HG02798 (cell line): ENCODE data around the gene SYT5.
"Not testable (repeated sequence)": the region's sequence is repeated elsewhere in the genome, so short reads cannot be mapped to it uniquely, and the experiment has no call there.

ENCODE experiments used
- ATAC-seq: cut with Tn5 transposase; IDR thresholded peaks from one replicate; pipeline ENCODE4 v1.9.1; 2021; ENCODE audit warnings: mild to moderate bottlenecking; ENCODE audit not compliant: unreplicated experiment, poor library complexity

The SYT5 gene

DNA sequence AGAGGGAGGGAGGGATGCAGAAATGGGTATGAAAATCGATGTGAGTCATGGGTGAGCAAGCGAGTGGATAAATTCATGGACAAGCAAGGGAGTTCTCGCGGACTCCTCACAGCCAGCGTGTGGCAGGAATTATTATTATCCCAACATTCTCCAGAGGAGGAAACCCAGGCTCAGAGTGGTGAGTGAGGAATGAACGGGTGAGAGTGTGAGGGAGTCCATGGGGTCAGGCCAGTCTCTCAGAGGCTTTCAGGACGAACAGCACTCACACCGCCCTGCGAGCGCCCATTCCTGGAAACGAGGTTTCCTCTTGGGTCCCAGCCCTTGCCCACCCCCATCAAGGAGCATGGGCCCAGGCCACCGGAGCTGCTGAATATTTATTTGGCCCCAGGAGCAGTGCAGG, 7.3 kb downstream of the SYT5 start:
- no peak for ATAC-seq

GRCh38 chr19:55172318-55172717, 7.8 kb downstream of the SYT5 start:
- not testable (repeated sequence) for ATAC-seq

DNA sequence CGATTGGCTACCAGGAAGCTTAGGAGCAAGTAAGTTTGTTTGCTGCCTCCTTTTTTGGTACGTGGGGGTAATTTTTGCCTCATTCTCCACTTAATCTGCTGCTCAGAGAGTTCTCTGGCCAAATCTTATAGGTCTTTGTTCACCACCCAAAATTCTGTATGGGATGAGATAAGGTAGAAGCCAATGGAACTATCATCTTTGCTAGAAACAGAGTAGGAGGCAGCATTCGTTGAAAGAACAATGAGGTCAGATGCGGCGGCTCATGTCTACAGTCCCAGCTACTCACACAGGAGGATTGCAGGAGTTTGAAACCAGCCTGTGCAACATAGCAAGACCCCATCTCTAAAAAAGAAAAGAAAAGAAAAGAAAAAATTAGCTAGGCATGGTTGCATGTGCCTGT, 8.6 kb downstream of the SYT5 start:
- ATAC-seq = no peak

- ATAC-seq = no peak
Observed at GRCh38 chr19:55169136-55169535, 11.0 kb downstream of the SYT5 start.

DNA sequence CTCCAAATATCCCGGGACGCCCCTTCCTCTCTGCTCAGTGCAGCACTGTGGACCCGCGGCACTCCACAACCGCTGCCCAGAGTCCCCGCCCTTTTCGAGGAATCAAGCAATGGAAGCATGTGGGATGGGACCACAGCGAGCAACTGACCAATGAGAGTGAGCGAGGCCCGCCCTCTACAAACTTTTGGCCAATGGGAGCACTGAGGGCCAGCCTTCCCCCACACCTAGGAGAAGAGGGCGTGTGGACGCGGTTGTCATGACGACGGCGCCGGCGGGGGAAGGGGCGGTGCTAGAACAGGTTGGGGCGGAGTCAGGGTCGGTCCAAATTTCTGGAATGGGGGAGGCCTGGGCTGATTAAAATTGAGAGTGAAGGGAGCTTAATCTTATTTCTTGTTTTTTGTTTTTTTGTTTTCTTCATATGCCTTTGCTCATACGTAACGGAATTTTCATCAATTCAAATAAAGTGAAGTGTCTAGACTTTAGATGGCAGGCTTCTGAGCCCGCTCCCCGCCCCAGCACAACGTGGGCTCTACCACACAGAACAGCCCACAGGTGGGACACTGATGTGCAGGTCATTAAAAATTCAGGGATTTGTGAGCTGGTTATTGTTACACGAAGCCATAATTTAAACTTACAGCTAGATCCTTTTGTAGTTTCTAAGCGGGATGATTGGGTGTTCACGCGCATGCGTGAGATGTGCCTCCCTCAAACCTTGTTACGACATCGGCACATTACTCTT, 13.4 kb downstream of the SYT5 start, which contains the start of gene DNAAF3:
TSS of gene DNAAF3 (minus strand) at position 84 of the 739 bp plus-strand sequence. CDS start 200 bp downstream, outside the sequence.
- peak; percentile 61 for ATAC-seq

GRCh38 chr19:55165952-55166529, 14.0 kb downstream of the SYT5 start:
- peak; percentile 9 for ATAC-seq

DNA sequence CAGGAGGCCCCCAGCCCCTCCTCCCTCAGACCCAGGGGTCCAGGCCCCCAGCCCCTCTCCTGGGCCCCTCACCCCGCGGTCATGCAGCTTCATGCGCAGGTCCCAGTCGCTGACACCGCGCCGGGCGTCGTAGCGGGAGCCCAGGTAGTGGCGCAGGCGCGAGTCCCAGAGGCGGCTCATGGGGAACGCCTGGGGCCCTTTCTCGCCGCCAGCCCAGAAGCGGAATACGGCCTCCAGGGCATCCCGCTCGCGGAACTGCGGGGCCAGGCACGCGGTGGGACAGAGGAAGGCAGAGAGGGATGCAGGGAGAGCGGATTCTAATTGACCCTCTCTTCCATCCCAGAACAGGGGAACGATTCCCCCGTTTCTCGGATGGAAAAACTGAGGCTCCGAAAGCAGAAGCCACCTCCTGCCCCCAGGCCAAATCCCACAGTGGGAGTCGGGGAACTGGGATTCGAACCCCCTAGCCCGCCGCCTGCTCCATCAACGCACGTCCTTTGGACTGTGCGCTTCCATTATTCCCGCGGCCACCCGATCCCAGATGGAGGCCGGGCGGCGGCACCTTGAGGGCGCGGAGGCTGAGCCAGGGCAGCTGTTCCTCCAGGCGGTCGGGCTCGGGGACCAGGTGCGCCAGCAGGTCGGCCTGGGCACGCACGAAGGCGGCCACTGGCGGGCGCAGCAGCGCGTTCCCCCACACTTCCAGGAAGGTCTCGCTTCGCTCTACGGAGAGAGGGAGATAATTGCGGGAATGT, 18.3 kb downstream of the SYT5 start:
- ATAC-seq = no peak

DNA sequence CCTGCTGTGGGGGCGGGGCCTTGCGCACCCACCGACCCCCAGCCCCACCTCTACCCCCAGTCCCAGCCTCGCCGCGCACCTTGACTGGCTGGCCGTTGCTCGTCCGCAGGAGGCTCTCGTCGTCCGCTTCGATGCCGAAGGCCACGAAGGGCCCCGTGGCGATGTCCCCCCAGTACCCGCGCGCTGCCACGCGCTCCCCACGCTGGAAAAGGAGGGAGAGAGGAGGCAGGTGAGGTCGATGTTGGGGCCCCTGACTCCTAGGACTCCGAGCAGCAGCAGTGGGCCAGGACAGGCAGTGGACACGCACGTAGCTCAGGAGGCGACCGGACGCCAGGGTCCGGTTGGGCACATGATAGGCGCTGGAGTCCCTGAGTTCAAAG, 19.1 kb downstream of the SYT5 start:
- ATAC-seq = no peak

- peak; percentile 71 for ATAC-seq
Observed at GRCh38 chr19:55160128-55160985, 19.7 kb downstream of the SYT5 start.

- ATAC-seq = no peak
Observed at GRCh38 chr19:55158848-55159749, 21.0 kb downstream of the SYT5 start.

GRCh38 chr19:55158423-55158822, 21.7 kb downstream of the SYT5 start:
- ATAC-seq = no peak

GRCh38 chr19:55157064-55157908, 22.8 kb downstream of the SYT5 start, which contains the start of gene TNNI3:
TNNI3 (minus strand) TSS chr19:55157732; CDS start chr19:55157589, 143 bp downstream.
- no peak for ATAC-seq

DNA sequence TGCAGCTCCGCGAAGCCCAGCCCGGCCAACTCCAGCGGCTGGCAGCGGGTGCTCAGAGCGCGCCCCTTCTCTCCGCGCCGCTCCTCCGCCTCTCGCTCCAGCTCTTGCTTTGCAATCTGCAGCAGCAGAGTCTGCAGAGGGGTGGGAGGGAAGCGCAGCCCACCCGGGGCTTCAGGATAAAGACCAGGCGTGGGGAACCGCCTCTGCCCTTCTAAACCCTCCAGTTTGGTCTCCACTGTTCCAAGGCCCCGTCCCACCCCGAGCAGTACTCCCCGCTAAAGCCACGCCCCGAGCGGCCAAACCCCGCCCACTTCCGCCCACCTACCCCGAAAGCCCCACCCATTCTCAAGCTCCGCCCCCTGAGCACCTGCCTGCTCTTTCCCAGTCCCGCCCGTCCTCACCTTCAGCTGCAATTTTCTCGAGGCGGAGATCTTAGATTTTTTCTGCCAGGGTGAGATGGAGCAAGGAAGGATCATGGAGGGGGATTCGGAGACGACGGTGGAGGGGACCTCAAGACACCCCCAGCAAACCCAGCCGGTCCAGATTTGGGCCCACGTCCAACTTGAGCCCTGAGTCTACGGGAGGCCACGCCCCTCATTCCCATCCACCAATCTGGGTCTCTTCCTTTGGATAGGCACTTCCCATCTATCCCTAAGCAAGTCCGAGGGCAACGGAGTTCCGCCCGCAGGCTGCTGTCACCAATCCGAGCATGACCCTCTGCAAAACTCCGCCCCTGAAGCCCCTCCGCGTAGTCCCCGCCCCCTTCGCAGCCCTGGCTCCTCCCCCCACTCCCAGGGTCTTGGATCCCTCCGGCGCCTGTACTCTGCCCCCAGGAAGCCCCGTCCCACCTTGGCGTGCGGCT, 23.7 kb downstream of the SYT5 start:
- ATAC-seq = no peak

GRCh38 chr19:55155784-55156183, 24.3 kb downstream of the SYT5 start:
- ATAC-seq = not testable (repeated sequence)

DNA sequence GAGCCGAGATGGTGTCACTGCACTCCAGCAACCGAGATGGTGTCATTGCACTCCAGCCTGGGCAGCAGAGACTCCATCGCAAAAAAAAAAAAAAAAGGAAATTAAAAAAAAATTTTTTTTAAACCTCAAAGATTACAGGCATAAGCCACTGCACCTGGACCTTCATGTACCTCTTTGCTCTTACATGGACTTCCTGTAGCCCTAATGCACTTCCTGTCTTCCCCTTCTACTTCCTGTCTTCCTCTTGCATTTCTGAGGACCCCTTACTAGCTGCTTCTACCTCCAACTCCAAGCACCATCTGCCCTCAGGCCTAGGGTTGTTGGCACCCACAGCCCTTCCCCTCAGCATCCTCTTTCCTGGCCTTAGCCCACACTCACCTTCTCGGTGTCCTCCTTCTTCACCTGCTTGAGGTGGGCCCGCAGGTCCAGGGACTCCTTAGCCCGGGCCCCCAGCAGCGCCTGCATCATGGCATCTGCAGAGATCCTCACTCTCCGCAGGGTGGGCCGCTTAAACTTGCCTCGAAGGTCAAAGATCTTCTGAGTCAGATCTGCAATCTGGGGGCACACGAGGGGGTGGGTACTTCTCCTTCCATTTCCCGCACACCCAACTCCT, 26.3 kb downstream of the SYT5 start:
- ATAC-seq = no peak

- no peak for ATAC-seq
Observed at GRCh38 chr19:55152017-55152416, 28.1 kb downstream of the SYT5 start.
